Measurements from ENCODE around the gene IMMP2L.

Gene IMMP2L

DNA sequence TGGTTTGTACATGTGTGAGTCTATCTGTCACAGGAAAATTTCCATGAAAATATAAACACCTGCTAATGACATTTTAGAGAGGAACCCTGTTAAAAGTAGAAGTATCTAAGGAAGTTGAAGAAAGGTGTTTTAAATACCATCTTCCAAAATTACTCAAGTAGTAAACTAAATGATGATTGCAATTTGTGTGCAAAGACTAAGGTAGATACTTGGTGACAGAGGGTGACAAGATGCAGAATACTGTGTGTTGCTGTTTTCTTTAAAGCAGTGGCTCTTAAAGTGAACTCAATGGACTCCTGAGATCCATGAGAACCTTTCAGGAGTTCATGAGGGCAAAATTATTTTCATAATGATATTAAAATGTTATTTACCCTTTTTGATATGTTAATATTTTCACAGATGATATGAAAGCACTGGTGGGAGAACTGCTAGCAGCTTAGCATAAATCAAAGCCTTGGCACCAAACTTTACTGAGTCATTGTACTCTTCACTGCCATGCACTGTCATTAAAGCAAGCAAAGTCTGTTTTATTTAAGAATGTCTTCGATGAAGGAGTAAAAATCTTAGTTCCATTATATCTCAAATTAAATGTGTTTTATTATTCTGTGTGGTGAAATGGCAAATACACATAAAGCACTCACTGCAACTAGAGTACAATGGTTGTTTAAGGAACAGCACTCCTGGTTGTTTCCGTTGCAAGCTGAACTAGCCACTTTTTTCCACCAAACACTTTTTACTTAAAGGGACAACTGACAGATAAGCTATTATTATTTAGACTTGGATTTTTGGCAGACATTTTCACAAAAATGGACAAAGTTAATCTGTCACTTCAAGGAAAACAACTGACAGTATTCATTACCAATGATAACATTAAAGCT is 337.7 kb downstream of the IMMP2L start:
- Histone ChIP-seq H3K27ac (ENCODE audit: low read length) (no peak overlapping the region), H3K36me3 (ENCODE audit: control insufficient read depth in 2 of 2, insufficient read depth in 2 of 2, low read length in 2 of 2) (no peaks in the 10 kb centered on the region), H3K9ac (ENCODE audit: low read length in 2 of 2) (no peak overlapping the region), H3K4me1 (ENCODE audit: control insufficient read depth, insufficient read depth, low read length) (no peaks in the 10 kb centered on the region), H3K27me3 (ENCODE audit: control insufficient read depth in 1 of 2, insufficient read depth in 2 of 2, low read length in 2 of 2) (no peaks in the 10 kb centered on the region), H3K4me3 (ENCODE audit: low read length in 2 of 2) (no peak overlapping the region), H3K9me3 (ENCODE audit: control insufficient read depth in 2 of 2, low read length in 2 of 2) (no peaks in the 10 kb centered on the region)

- Histone ChIP-seq H3K4me1 (ENCODE audit: control insufficient read depth, insufficient read depth, low read length) (no peaks in the 10 kb centered on the region), H3K27me3 (ENCODE audit: control insufficient read depth in 1 of 2, insufficient read depth in 2 of 2, low read length in 2 of 2) (no peaks in the 10 kb centered on the region), H3K36me3 (ENCODE audit: control insufficient read depth in 2 of 2, insufficient read depth in 2 of 2, low read length in 2 of 2) (no peaks in the 10 kb centered on the region), H3K27ac (ENCODE audit: low read length) (no peak overlapping the region), H3K9me3 (ENCODE audit: control insufficient read depth in 2 of 2, low read length in 2 of 2) (no peaks in the 10 kb centered on the region), H3K9ac (ENCODE audit: low read length in 2 of 2) (no peak overlapping the region), H3K4me3 (ENCODE audit: low read length in 2 of 2) (no peak overlapping the region)
Measured at GRCh38 chr7:111223802-111224253, 338.5 kb downstream of the IMMP2L start.

DNA sequence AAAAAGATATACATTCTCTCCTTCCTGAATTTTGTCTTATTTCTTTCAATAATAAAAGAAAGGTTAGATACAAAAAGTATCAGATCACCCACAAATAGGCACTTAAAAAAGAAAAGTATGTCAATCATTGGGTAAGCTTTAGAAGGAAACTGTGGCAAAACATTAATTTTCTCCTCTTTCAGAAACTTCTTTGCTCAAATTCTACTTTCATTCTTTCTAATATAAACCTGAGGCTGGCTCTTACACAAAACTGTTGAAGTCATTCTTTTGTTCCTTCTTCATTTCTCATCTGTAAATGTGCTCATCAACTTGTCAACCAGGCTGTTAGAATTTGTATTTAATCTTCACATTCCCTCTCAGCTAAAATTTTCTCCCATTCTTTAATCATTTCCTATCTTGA is 346.7 kb downstream of the IMMP2L start:
- Histone ChIP-seq H3K4me1 (ENCODE audit: control insufficient read depth, insufficient read depth, low read length) (no peaks in the 10 kb centered on the region), H3K27ac (ENCODE audit: low read length) (no peak overlapping the region), H3K9ac (ENCODE audit: low read length in 2 of 2) (no peak overlapping the region), H3K9me3 (ENCODE audit: control insufficient read depth in 2 of 2, low read length in 2 of 2) (no peaks in the 10 kb centered on the region), H3K4me3 (ENCODE audit: low read length in 2 of 2) (no peak overlapping the region), H3K27me3 (ENCODE audit: control insufficient read depth in 1 of 2, insufficient read depth in 2 of 2, low read length in 2 of 2) (no peaks in the 10 kb centered on the region), H3K36me3 (ENCODE audit: control insufficient read depth in 2 of 2, insufficient read depth in 2 of 2, low read length in 2 of 2) (no peaks in the 10 kb centered on the region)

- no peak overlapping the region for H3K9ac ChIP-seq (ENCODE audit: low read length in 2 of 2)
- no peak overlapping the region for H3K27ac ChIP-seq (ENCODE audit: low read length)
- H3K9me3 ChIP-seq (ENCODE audit: control insufficient read depth in 2 of 2, low read length in 2 of 2), result no peaks in the 10 kb centered on the region
- no peaks in the 10 kb centered on the region for H3K27me3 ChIP-seq (ENCODE audit: control insufficient read depth in 1 of 2, insufficient read depth in 2 of 2, low read length in 2 of 2)
- H3K4me3 ChIP-seq (ENCODE audit: low read length in 2 of 2), result no peak overlapping the region
- no peaks in the 10 kb centered on the region for H3K36me3 ChIP-seq (ENCODE audit: control insufficient read depth in 2 of 2, insufficient read depth in 2 of 2, low read length in 2 of 2)
- H3K4me1 ChIP-seq (ENCODE audit: control insufficient read depth, insufficient read depth, low read length), result no peaks in the 10 kb centered on the region
Measured at GRCh38 chr7:111212857-111213523, 349.3 kb downstream of the IMMP2L start.

DNA sequence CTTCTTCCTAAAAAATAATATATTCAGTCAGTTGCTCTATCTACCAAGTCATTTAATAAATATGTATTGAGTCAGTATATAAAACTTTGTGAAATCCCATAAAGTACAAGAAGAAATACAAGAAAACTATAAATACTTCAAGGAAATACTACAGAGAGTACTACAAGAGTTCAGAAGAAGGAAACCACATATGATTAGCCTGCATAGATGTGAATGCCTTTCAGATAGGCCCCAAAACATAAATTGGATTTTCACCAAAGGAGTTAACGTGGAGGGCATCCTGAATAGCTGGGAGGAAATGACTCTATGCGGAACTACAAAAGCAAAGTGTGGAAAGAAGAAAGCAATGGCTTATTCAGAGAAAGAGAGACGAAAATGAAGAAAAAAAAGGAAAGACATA is 351.3 kb downstream of the IMMP2L start:
- Histone ChIP-seq H3K9me3 (ENCODE audit: control insufficient read depth in 2 of 2, low read length in 2 of 2) (no peaks in the 10 kb centered on the region), H3K27me3 (ENCODE audit: control insufficient read depth in 1 of 2, insufficient read depth in 2 of 2, low read length in 2 of 2) (no peaks in the 10 kb centered on the region), H3K27ac (ENCODE audit: low read length) (no peak overlapping the region), H3K4me1 (ENCODE audit: control insufficient read depth, insufficient read depth, low read length) (no peaks in the 10 kb centered on the region), H3K36me3 (ENCODE audit: control insufficient read depth in 2 of 2, insufficient read depth in 2 of 2, low read length in 2 of 2) (no peaks in the 10 kb centered on the region), H3K4me3 (ENCODE audit: low read length in 2 of 2) (no peak overlapping the region), H3K9ac (ENCODE audit: low read length in 2 of 2) (no peak overlapping the region)

GRCh38 chr7:111210043-111210442 is 352.2 kb downstream of the IMMP2L start:
- H3K4me1 ChIP-seq (ENCODE audit: control insufficient read depth, insufficient read depth, low read length), result no peaks in the 10 kb centered on the region
- H3K27me3 ChIP-seq (ENCODE audit: control insufficient read depth in 1 of 2, insufficient read depth in 2 of 2, low read length in 2 of 2), result no peaks in the 10 kb centered on the region
- no peaks in the 10 kb centered on the region for H3K36me3 ChIP-seq (ENCODE audit: control insufficient read depth in 2 of 2, insufficient read depth in 2 of 2, low read length in 2 of 2)
- H3K4me3 ChIP-seq (ENCODE audit: low read length in 2 of 2), result no peak overlapping the region
- H3K9ac ChIP-seq (ENCODE audit: low read length in 2 of 2), result no peak overlapping the region
- H3K27ac ChIP-seq (ENCODE audit: low read length), result no peak overlapping the region
- H3K9me3 ChIP-seq (ENCODE audit: control insufficient read depth in 2 of 2, low read length in 2 of 2), result no peaks in the 10 kb centered on the region

- Histone ChIP-seq H3K36me3 (ENCODE audit: control insufficient read depth in 2 of 2, insufficient read depth in 2 of 2, low read length in 2 of 2) (no peaks in the 10 kb centered on the region), H3K4me1 (ENCODE audit: control insufficient read depth, insufficient read depth, low read length) (no peaks in the 10 kb centered on the region), H3K27ac (ENCODE audit: low read length) (no peak overlapping the region), H3K9me3 (ENCODE audit: control insufficient read depth in 2 of 2, low read length in 2 of 2) (no peaks in the 10 kb centered on the region), H3K4me3 (ENCODE audit: low read length in 2 of 2) (no peak overlapping the region), H3K27me3 (ENCODE audit: control insufficient read depth in 1 of 2, insufficient read depth in 2 of 2, low read length in 2 of 2) (no peaks in the 10 kb centered on the region), H3K9ac (ENCODE audit: low read length in 2 of 2) (no peak overlapping the region)
Measured at GRCh38 chr7:111205251-111205650, 357.0 kb downstream of the IMMP2L start.

- no peaks in the 10 kb centered on the region for H3K4me1 ChIP-seq (ENCODE audit: control insufficient read depth, insufficient read depth, low read length)
- H3K9me3 ChIP-seq (ENCODE audit: control insufficient read depth in 2 of 2, low read length in 2 of 2), result no peaks in the 10 kb centered on the region
- H3K9ac ChIP-seq (ENCODE audit: low read length in 2 of 2), result no peak overlapping the region
- H3K27me3 ChIP-seq (ENCODE audit: control insufficient read depth in 1 of 2, insufficient read depth in 2 of 2, low read length in 2 of 2), result no peaks in the 10 kb centered on the region
- H3K36me3 ChIP-seq (ENCODE audit: control insufficient read depth in 2 of 2, insufficient read depth in 2 of 2, low read length in 2 of 2), result no peaks in the 10 kb centered on the region
- no peak overlapping the region for H3K4me3 ChIP-seq (ENCODE audit: low read length in 2 of 2)
- no peak overlapping the region for H3K27ac ChIP-seq (ENCODE audit: low read length)
Measured at GRCh38 chr7:111202321-111202720, 360.0 kb downstream of the IMMP2L start.

DNA sequence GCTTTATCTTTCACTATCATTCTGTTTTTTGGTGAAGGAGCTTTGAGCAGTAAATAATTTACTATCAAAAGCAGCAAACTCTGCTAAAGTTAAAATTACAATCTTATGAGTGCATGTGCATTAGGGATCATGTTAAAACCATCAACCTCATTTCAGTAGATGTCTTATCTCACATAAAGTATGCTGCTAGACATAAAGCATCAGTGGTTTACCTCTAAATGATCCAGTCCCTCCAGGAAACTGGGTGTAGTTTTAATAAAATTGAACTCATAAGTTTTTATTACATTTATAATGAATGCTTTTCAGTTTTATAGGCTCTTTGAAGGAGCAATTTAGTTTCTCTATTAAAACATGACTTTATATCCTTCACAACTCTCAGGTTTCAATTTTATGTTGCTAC is 362.6 kb downstream of the IMMP2L start:
- no peaks in the 10 kb centered on the region for H3K9me3 ChIP-seq (ENCODE audit: control insufficient read depth in 2 of 2, low read length in 2 of 2)
- H3K36me3 ChIP-seq (ENCODE audit: control insufficient read depth in 2 of 2, insufficient read depth in 2 of 2, low read length in 2 of 2), result no peaks in the 10 kb centered on the region
- H3K4me3 ChIP-seq (ENCODE audit: low read length in 2 of 2), result no peak overlapping the region
- H3K27ac ChIP-seq (ENCODE audit: low read length), result no peak overlapping the region
- H3K27me3 ChIP-seq (ENCODE audit: control insufficient read depth in 1 of 2, insufficient read depth in 2 of 2, low read length in 2 of 2), result no peaks in the 10 kb centered on the region
- no peaks in the 10 kb centered on the region for H3K4me1 ChIP-seq (ENCODE audit: control insufficient read depth, insufficient read depth, low read length)
- H3K9ac ChIP-seq (ENCODE audit: low read length in 2 of 2), result no peak overlapping the region

GRCh38 chr7:111198255-111198654 is 364.0 kb downstream of the IMMP2L start:
- H3K4me3 ChIP-seq (ENCODE audit: low read length in 2 of 2), result no peak overlapping the region
- no peak overlapping the region for H3K27ac ChIP-seq (ENCODE audit: low read length)
- H3K36me3 ChIP-seq (ENCODE audit: control insufficient read depth in 2 of 2, insufficient read depth in 2 of 2, low read length in 2 of 2), result no peaks in the 10 kb centered on the region
- H3K27me3 ChIP-seq (ENCODE audit: control insufficient read depth in 1 of 2, insufficient read depth in 2 of 2, low read length in 2 of 2), result no peaks in the 10 kb centered on the region
- no peak overlapping the region for H3K9ac ChIP-seq (ENCODE audit: low read length in 2 of 2)
- no peaks in the 10 kb centered on the region for H3K9me3 ChIP-seq (ENCODE audit: control insufficient read depth in 2 of 2, low read length in 2 of 2)
- no peaks in the 10 kb centered on the region for H3K4me1 ChIP-seq (ENCODE audit: control insufficient read depth, insufficient read depth, low read length)

GRCh38 chr7:111196655-111197054 is 365.6 kb downstream of the IMMP2L start:
- Histone ChIP-seq H3K27ac (ENCODE audit: low read length) (no peak overlapping the region), H3K4me3 (ENCODE audit: low read length in 2 of 2) (no peak overlapping the region), H3K9ac (ENCODE audit: low read length in 2 of 2) (no peak overlapping the region)

More at GRCh38 chr7:111196655-111197054, 365.6 kb downstream of the IMMP2L start:
- Histone ChIP-seq H3K27me3 (ENCODE audit: control insufficient read depth in 1 of 2, insufficient read depth in 2 of 2, low read length in 2 of 2) (no peaks in the 10 kb centered on the region), H3K36me3 (ENCODE audit: control insufficient read depth in 2 of 2, insufficient read depth in 2 of 2, low read length in 2 of 2) (no peaks in the 10 kb centered on the region), H3K9me3 (ENCODE audit: control insufficient read depth in 2 of 2, low read length in 2 of 2) (no peaks in the 10 kb centered on the region), H3K4me1 (ENCODE audit: control insufficient read depth, insufficient read depth, low read length) (no peaks in the 10 kb centered on the region)
